GM23338 (cell line): ENCODE results near the gene RWDD4. TPM values are rescaled to one million over a fixed set of nuclear protein-coding genes. Genes with fewer than 3 reads are reported as not detected.
A peak's percentile ranks its signal among the peaks of the same experiment; 100 is the strongest.

ENCODE experiments used
- ATAC-seq: fragments of 200-7000 bp; cut with Tn5 transposase; 3 replicates; pipeline ENCODE4 v1.9.1; 2020
- DNase-seq: peaks from one replicate; pipeline ENCODE4 v3.0.0-alpha.2; 2015; ENCODE audit warnings: low spot score
- H2AFZ ChIP-seq: fragments of 200-600 bp; sonication (generic); 2 replicates; pipeline ENCODE4 v1.8.0; 2016; ENCODE audit warnings: antibody characterized with exemption, mild to moderate bottlenecking, moderate library complexity
- H3F3A ChIP-seq: fragments of 200-600 bp; sonication (generic); replicated peaks from 2 replicates; pipeline ENCODE4 v1.8.0; 2017; ENCODE audit warnings: antibody characterized with exemption, mixed run types, low read depth
- H3K27ac ChIP-seq: fragments of 200-600 bp; sonication (generic); 2 replicates; pipeline ENCODE4 v1.6.1; 2016; ENCODE audit warnings: low read depth
- H3K27me3 ChIP-seq: fragments of 200-600 bp; sonication (generic); 2 replicates; pipeline ENCODE4 v1.8.0; 2016; ENCODE audit warnings: mild to moderate bottlenecking, mixed run types, moderate library complexity; ENCODE audit not compliant: insufficient read depth
- H3K36me3 ChIP-seq: fragments of 200-600 bp; sonication (generic); 2 replicates; pipeline ENCODE4 v1.8.0; 2016; ENCODE audit warnings: mild to moderate bottlenecking; ENCODE audit not compliant: insufficient read depth
- H3K4me1 ChIP-seq: fragments of 200-600 bp; sonication (generic); 2 replicates; pipeline ENCODE4 v1.8.0; 2016; ENCODE audit warnings: mild to moderate bottlenecking, moderate library complexity; ENCODE audit not compliant: insufficient read depth
- H3K4me2 ChIP-seq: fragments of 200-600 bp; sonication (generic); 2 replicates; pipeline ENCODE4 v1.7.1; 2017; ENCODE audit warnings: mixed run types
- H3K4me3 ChIP-seq: fragments of 200-600 bp; sonication (generic); 2 replicates; pipeline ENCODE4 v1.6.1; 2016; ENCODE audit warnings: mixed run types
- H3K79me2 ChIP-seq: fragments of 200-600 bp; sonication (generic); replicated peaks from 2 replicates; pipeline ENCODE4 v1.8.0; 2017; ENCODE audit warnings: mild to moderate bottlenecking; ENCODE audit not compliant: insufficient read depth
- H3K9me2 ChIP-seq: fragments of 200-600 bp; sonication (generic); 2 replicates; pipeline ENCODE4 v1.8.0; 2017; ENCODE audit not compliant: insufficient read depth
- H4K20me1 ChIP-seq: fragments of 200-600 bp; sonication (generic); replicated peaks from 2 replicates; pipeline ENCODE4 v1.8.0; 2017; ENCODE audit warnings: mild to moderate bottlenecking; ENCODE audit not compliant: insufficient read depth
- H3K27ac Mint-ChIP-seq: 2 replicates; pipeline ENCODE4 v1.8.0; 2020; ENCODE audit warnings: inconsistent platforms, mild to moderate bottlenecking, moderate library complexity, mixed read lengths
- H3K27me3 Mint-ChIP-seq: 3 replicates; pipeline ENCODE4 v1.8.0; 2022; ENCODE audit warnings: low read depth, mild to moderate bottlenecking, moderate library complexity, mixed read lengths, inconsistent platforms; ENCODE audit not compliant: insufficient read depth, poor library complexity
- H3K36me3 Mint-ChIP-seq: 3 replicates; pipeline ENCODE4 v1.8.0; 2021; ENCODE audit warnings: low read depth, mild to moderate bottlenecking, inconsistent platforms, moderate library complexity, mixed read lengths
- H3K4me1 Mint-ChIP-seq: 3 replicates; pipeline ENCODE4 v1.8.0; 2020; ENCODE audit warnings: mild to moderate bottlenecking, inconsistent platforms, mixed read lengths
- H3K4me3 Mint-ChIP-seq: 3 replicates; pipeline ENCODE4 v1.8.0; 2021; ENCODE audit warnings: moderate library complexity, mild to moderate bottlenecking, inconsistent platforms, mixed read lengths
- H3K9me3 Mint-ChIP-seq: 3 replicates; pipeline ENCODE4 v1.8.0; 2020; ENCODE audit warnings: moderate library complexity, mild to moderate bottlenecking, inconsistent platforms, mixed read lengths
- CTCF ChIP-seq, 2 experiments: fragments of 200-600 bp in 1 of 2; sonication (generic) in 1 of 2; conservative IDR thresholded peaks; 2 replicates each; pipeline versions ENCODE4 v1.5.1 to v1.6.1; 2016 to 2017; ENCODE audit warnings: antibody characterized with exemption in 2 of 2, low read depth in 2 of 2, mild to moderate bottlenecking in 2 of 2, moderate library complexity in 1 of 2
- ETS1 ChIP-seq: IDR thresholded peaks from 2 replicates; pipeline ENCODE4 v1.6.1; 2016; ENCODE audit warnings: antibody characterized with exemption
- EZH2 ChIP-seq: fragments of 200-600 bp; sonication (generic); IDR thresholded peaks from one replicate; pipeline ENCODE4 v1.8.0; 2017; ENCODE audit warnings: antibody characterized with exemption, mild to moderate bottlenecking, low read depth; ENCODE audit not compliant: unreplicated experiment
- EZH2phosphoT487 ChIP-seq: fragments of 200-600 bp; sonication (generic); IDR thresholded peaks from one replicate; pipeline ENCODE4 v1.8.1; 2018; ENCODE audit warnings: antibody characterized with exemption; ENCODE audit not compliant: unreplicated experiment
- NANOG ChIP-seq: IDR thresholded peaks from 2 replicates; pipeline ENCODE4 v1.6.1; 2016; ENCODE audit warnings: antibody characterized with exemption, borderline replicate concordance
- POLR2AphosphoS5 ChIP-seq: IDR thresholded peaks from 2 replicates; pipeline ENCODE4 v1.6.1; 2016; ENCODE audit warnings: antibody characterized with exemption, low read depth
- REST ChIP-seq: IDR thresholded peaks from one replicate; pipeline ENCODE4 v1.6.1; 2018; ENCODE audit warnings: antibody characterized with exemption; ENCODE audit not compliant: unreplicated experiment
- STAT1 ChIP-seq: IDR thresholded peaks from one replicate; pipeline ENCODE4 v1.6.1; 2016; ENCODE audit warnings: antibody characterized with exemption; ENCODE audit not compliant: unreplicated experiment
- ZNF331 ChIP-seq: fragments of 250-450 bp; sonication (Bioruptor Pico); IDR thresholded peaks from 2 replicates; pipeline ENCODE4 v1.5.0; 2020; ENCODE audit warnings: low read depth, mild to moderate bottlenecking, moderate library complexity
- polyA plus RNA-seq: library from polyadenylated mRNA; unstranded; fragments of >200 nt; fragmentation: Nextera tagmentation; extraction: Ambion mirVana; gene quantifications from 2 replicates; pipeline ENCODE4 v1.2.1, GENCODE V29; 2016
- total RNA-seq: library from RNA; depleted of rRNA; stranded (reverse); fragments of >200 nt; shearing (Covaris generic); gene quantifications from 2 replicates; pipeline ENCODE4 v1.2.3, GENCODE V29; 2014

Gene RWDD4
- total and polyA plus RNA-seq, 2 experiments from 2014 or later, result 22.4 to 28.9 TPM

- Histone ChIP-seq H3K36me3 (no peaks in the 10 kb centered on the region), H3K4me2 (peak overlapping the region; percentile 64), H4K20me1 (no peaks in the 10 kb centered on the region), H3K4me3 (peak overlapping the region; percentile 4; the same call in 1 of the 2 replicates), H3K4me1 (peaks cover 32% of the 10 kb centered on the region), H3K79me2 (no peaks in the 10 kb centered on the region), H3K27ac (peak overlapping the region; percentile 62), H2AFZ (peak overlapping the region; percentile 1; the same call in 1 of the 2 replicates), H3K9me2 (no peaks in the 10 kb centered on the region), H3K27me3 (peaks cover 3% of the 10 kb centered on the region; the same call in 1 of the 2 replicates), H3F3A (no peaks in the 10 kb centered on the region; the same call in 1 of the 2 replicates)
- H3K27me3 Mint-ChIP-seq, result peaks cover 3% of the 10 kb centered on the region
- TF ChIP-seq ETS1, result no peak
- TF ChIP-seq CTCF (conservative IDR thresholded peaks at IDR 0.05; ENCODE audit: low read depth in 2 of 2), result 0 out of 4 replicates have a peak, but pooled peaks of 1 of the 2 experiments have one; percentile 13
- H3K9me3 Mint-ChIP-seq, result no peaks in the 10 kb centered on the region
- peaks cover 33% of the 10 kb centered on the region for H3K4me1 Mint-ChIP-seq
- peak; percentile 27 for DNase-seq
- no peaks in the 10 kb centered on the region for H3K36me3 Mint-ChIP-seq
- ATAC-seq, result peak; percentile 40
- H3K27ac Mint-ChIP-seq, result peak overlapping the region; percentile 87
- H3K4me3 Mint-ChIP-seq, result 0 out of 3 replicates have a peak overlapping the region, but pooled peaks have one; percentile 1
Observed at GRCh38 chr4:183636503-183636902, 22.5 kb downstream of the RWDD4 start.

- Histone ChIP-seq H3K9me2 (no peaks in the 10 kb centered on the region), H3K4me3 (no peak overlapping the region), H3K4me2 (0 out of 2 replicates have a peak overlapping the region, but pooled peaks have one; percentile 2), H2AFZ (no peak overlapping the region), H3K36me3 (no peaks in the 10 kb centered on the region), H3K27ac (no peak overlapping the region), H4K20me1 (no peaks in the 10 kb centered on the region), H3K4me1 (peaks cover 32% of the 10 kb centered on the region), H3F3A (no peaks in the 10 kb centered on the region; the same call in 1 of the 2 replicates), H3K79me2 (no peaks in the 10 kb centered on the region), H3K27me3 (no peaks in the 10 kb centered on the region)
- DNase-seq (no peak), ATAC-seq (no peak)
- H3K36me3 Mint-ChIP-seq, result no peaks in the 10 kb centered on the region
- H3K4me3 Mint-ChIP-seq, result no peak overlapping the region
- no peaks in the 10 kb centered on the region for H3K9me3 Mint-ChIP-seq
- no peak overlapping the region for H3K27ac Mint-ChIP-seq
- peaks cover 3% of the 10 kb centered on the region for H3K27me3 Mint-ChIP-seq
- H3K4me1 Mint-ChIP-seq, result peaks cover 33% of the 10 kb centered on the region
- TF ChIP-seq POLR2AphosphoS5, result no peak
- TF ChIP-seq ZNF331 (CRISPR knock-in tag), result no peak
- no peak for TF ChIP-seq NANOG
- no peak for TF ChIP-seq REST
- TF ChIP-seq EZH2phosphoT487, result no peak
- no peak for TF ChIP-seq EZH2
- no peak for TF ChIP-seq STAT1
Observed at GRCh38 chr4:183635741-183636140, 23.2 kb downstream of the RWDD4 start.
